Mesothelial cell of epicardium (in vitro differentiated cells): ENCODE measurements around the gene LZTR1. TPM values are rescaled to one million over a fixed set of nuclear protein-coding genes. Genes with fewer than 3 reads are reported as not detected.
"Not testable (repeated sequence)": the region's sequence is repeated elsewhere in the genome, so short reads cannot be mapped to it uniquely, and the experiment has no call there.

Experiments
- DNase-seq, 2 experiments: peaks; one replicate each; pipeline ENCODE4 v3.0.0; 2021; ENCODE audit warnings: low spot score in 2 of 2; ENCODE audit not compliant: unreplicated experiment in 2 of 2
- H3K27ac Mint-ChIP-seq: 2 replicates; pipeline ENCODE4 v1.8.0; 2021; ENCODE audit warnings: mixed read lengths
- H3K27me3 Mint-ChIP-seq: 2 replicates; pipeline ENCODE4 v1.8.0; 2021; ENCODE audit warnings: low read depth, mixed read lengths
- H3K36me3 Mint-ChIP-seq: 2 replicates; pipeline ENCODE4 v1.8.0; 2021; ENCODE audit warnings: mixed read lengths
- H3K4me1 Mint-ChIP-seq: 2 replicates; pipeline ENCODE4 v1.8.0; 2021; ENCODE audit warnings: mixed read lengths
- H3K4me3 Mint-ChIP-seq: 2 replicates; pipeline ENCODE4 v1.8.0; 2021; ENCODE audit warnings: mild to moderate bottlenecking, moderate library complexity, mixed read lengths
- H3K9me3 Mint-ChIP-seq: 2 replicates; pipeline ENCODE4 v1.8.0; 2021; ENCODE audit warnings: mixed read lengths
- total RNA-seq: library from RNA; stranded (reverse); gene quantifications from 3 replicates; pipeline ENCODE4 v1.2.1, GENCODE V29; 2021
- TF ChIP-seq, protein P1 (sequence below): fragments of 200-600 bp; sonication (generic); IDR thresholded peaks from one replicate; pipeline ENCODE4 v1.5.0; 2021; ENCODE audit warnings: antibody characterized with exemption; ENCODE audit not compliant: unreplicated experiment

Gene LZTR1
- total RNA-seq, 1 donor from 2014 or later, result 97.3 TPM

DNA sequence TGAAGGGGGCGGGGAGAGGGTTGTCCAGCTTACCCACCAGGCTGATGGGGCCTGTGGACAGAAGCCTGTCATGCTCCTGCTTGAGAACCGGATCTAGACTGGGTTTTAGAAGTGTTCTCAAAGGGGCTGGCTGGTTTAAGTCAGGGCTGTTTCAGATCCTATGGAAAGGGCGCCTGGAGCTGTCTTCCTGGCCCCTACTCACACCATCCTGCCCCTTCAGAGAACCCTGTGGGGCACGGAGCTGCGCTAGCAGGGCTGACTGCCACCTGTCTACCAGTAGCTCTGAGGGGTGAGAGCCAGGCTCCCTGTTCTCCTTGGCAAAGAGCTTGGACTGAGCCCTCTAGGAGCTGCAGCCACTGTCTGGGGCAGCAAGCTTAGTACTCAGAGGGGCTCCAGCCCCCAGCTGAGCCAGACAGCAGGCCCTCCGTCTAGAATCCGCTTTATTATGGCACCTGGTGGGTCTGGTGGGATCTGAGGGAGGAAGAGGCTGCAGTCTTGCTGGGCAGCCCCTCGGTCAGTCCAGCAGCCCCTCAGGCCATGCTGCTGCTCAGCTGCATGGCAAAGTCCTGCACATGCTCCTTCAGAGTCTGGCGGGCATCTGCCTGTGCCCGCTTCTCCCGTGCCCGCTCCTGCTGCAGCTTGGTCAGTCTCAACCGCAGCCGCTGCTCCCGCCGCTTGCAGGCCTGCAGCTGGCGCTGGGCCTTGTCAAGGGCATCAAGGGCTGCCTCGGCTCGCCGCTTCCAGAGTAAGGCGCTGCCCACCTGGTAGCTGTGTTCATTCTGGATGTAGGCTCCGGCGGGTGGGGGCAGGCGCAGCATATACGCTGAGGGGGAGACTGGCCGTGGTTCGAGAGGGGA lies 17.5 kb downstream of the LZTR1 start:
- no peak overlapping the region for H3K27ac Mint-ChIP-seq
- TF ChIP-seq, protein P1, sequence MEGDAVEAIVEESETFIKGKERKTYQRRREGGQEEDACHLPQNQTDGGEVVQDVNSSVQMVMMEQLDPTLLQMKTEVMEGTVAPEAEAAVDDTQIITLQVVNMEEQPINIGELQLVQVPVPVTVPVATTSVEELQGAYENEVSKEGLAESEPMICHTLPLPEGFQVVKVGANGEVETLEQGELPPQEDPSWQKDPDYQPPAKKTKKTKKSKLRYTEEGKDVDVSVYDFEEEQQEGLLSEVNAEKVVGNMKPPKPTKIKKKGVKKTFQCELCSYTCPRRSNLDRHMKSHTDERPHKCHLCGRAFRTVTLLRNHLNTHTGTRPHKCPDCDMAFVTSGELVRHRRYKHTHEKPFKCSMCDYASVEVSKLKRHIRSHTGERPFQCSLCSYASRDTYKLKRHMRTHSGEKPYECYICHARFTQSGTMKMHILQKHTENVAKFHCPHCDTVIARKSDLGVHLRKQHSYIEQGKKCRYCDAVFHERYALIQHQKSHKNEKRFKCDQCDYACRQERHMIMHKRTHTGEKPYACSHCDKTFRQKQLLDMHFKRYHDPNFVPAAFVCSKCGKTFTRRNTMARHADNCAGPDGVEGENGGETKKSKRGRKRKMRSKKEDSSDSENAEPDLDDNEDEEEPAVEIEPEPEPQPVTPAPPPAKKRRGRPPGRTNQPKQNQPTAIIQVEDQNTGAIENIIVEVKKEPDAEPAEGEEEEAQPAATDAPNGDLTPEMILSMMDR, result no peak
- H3K4me1 Mint-ChIP-seq, result peaks cover 31% of the 10 kb centered on the region
- no peaks in the 10 kb centered on the region for H3K27me3 Mint-ChIP-seq
- no peak for DNase-seq
- H3K4me3 Mint-ChIP-seq, result peak overlapping the region; percentile 89
- peaks cover 2% of the 10 kb centered on the region for H3K36me3 Mint-ChIP-seq
- no peaks in the 10 kb centered on the region for H3K9me3 Mint-ChIP-seq

DNA sequence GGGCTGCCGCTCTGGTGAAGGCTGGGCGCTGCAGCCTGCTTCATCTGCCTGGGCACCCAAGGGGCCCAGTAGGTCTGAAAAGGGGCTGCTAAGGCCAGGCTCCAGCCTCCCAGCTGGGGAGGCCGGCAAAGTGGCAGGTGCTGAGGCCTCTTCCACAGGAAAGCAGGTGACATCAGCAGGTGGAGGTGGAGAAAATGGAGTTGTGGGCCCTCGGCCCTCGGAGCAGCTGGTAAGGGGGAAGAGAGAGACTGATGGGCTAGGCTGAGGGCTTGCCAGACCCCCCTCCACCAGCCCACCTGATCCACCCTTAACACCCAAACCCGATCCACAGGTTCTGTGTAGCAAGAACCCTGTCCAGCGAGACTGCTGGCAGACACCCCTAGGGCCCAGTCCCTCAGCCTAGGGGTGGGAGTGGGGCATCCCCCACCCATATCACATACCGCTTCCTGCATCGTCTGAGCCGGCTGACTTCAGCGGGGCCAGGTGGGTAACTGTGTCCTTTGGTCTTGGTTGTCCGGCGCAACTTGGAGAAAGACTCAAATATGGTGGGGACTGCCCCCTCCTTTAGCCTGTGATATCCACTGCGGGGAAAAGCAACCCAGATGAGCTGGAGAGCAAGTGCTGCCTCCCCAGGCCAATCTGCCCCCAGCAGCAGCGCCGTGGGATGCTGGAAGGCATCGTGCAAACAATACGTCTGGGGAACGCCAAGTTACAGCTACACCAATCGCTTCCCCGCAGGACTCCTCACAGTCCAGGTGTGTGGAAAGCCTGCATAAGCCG lies 18.3 kb downstream of the LZTR1 start:
- peaks cover 31% of the 10 kb centered on the region for H3K4me1 Mint-ChIP-seq
- H3K27ac Mint-ChIP-seq, result peak overlapping the region; percentile 99
- DNase-seq, result no peak

DNA sequence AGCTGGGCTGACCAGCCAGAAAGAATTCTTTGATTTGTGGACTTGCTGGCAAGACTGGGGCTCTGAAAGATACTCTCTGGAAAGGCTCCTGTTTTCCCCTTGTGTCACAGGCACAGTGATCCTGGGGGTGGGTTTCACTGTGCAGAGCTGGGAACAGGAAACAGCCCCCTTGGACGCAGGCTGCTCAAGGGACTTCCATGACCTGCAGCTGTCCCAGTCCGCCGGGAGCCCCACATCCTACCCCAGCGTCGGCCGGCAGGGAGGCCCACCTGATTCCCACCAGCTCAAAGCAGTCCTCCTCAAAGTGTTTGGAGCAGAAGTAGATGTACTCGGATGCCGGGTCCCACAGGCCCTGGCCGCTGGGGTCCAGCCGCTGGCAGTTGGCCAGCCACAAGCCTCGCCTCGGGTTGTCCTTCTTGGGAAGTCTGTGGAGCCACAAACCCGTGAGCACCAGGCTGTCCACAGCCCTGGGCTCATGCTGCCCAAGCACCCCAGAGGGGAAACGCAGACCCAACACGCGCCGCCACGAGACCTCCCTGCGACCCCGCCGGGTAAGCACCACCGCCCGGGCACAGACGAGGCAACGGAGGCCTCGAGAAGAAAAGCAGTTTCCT lies 19.0 kb downstream of the LZTR1 start:
- no peak for DNase-seq

More for the DNA sequence above, 18.3 kb downstream of the LZTR1 start:
- Mint-ChIP-seq H3K9me3 (no peaks in the 10 kb centered on the region), H3K36me3 (no peaks in the 10 kb centered on the region), H3K27me3 (no peaks in the 10 kb centered on the region), H3K4me3 (peak overlapping the region; percentile 89)
- TF ChIP-seq, protein P1, result no peak

DNA sequence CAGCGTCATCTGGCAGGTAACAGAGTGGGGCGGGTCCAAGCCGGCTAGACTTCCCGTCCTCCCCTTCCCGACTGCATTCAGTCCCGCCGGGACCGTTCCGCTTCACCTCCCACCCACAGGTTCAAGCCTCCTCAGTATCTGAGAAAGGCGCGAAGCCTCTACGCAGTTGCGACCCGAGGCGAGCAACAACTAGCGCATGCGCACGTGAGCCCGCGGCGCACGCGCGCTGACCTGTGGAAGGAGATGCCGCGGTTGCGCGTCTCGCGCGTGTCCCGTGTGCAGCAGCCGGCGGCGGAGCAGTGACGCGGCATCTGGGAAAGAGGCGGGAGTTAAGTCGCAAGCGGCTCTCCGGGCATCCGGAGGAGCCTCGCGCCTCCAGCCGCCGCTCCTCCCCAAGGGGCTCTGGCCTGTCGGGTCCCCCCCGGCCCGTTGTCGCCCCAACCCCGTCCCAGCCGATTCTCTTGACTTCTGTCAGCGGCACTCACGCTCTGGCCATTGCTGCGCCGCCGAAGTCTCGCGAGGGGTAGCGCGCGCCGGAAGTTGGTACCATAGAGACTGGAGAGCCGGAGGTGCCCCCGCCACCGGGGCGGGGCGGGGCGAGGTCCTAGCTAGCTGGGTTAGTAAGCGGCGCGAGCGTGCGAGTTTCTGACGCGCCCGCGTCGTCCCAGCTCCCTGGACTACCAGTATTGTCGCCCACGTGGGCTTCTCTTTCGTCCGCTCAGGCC lies 19.7 kb downstream of the LZTR1 start, which contains the start of gene THAP7:
TSS of gene THAP7 (minus strand) at position 518 of the 725 bp plus-strand sequence. CDS start at position 311, 207 bp downstream.
- H3K4me1 Mint-ChIP-seq, result peaks cover 31% of the 10 kb centered on the region
- peak; percentile 90 to 94 for DNase-seq
- H3K27ac Mint-ChIP-seq, result peak within 1 kb of the TSS; percentile 99
- H3K9me3 Mint-ChIP-seq, result no peaks in the 10 kb centered on the region
- H3K36me3 Mint-ChIP-seq, result no peaks in the 10 kb centered on the region
- H3K27me3 Mint-ChIP-seq, result no peaks in the 10 kb centered on the region
- TF ChIP-seq, protein P1, result no peak
- peak within 1 kb of the TSS; percentile 89 for H3K4me3 Mint-ChIP-seq

More for the DNA sequence above, 19.0 kb downstream of the LZTR1 start:
- Mint-ChIP-seq H3K27me3 (no peaks in the 10 kb centered on the region), H3K36me3 (no peaks in the 10 kb centered on the region), H3K9me3 (no peaks in the 10 kb centered on the region), H3K4me3 (peak overlapping the region; percentile 89), H3K27ac (peak overlapping the region; percentile 99), H3K4me1 (peaks cover 31% of the 10 kb centered on the region)
- TF ChIP-seq, protein P1, result no peak

DNA sequence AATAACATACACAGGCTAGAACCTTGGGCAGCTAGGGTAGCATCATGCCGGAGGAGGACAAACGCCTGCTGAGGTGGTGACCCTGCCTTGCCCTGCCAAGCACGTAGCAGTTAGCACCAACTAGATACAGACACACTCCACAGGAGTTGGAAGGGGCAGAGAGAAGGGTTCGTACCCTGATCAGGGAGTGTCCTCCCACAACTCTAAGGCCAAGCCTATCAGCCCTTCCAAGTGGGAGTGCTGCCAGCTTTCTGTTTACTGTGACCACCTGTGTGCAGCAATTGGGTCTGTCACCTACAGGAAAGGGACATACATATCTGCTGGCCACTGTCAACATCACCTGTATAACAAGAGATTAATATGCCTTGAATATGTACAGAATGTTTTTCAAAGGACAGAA lies 21.7 kb downstream of the LZTR1 start:
- TF ChIP-seq, protein P1, result no peak
- Mint-ChIP-seq H3K36me3 (no peaks in the 10 kb centered on the region), H3K4me3 (peak overlapping the region; percentile 89), H3K4me1 (peaks cover 31% of the 10 kb centered on the region), H3K27ac (peak overlapping the region; percentile 99), H3K27me3 (no peaks in the 10 kb centered on the region), H3K9me3 (no peaks in the 10 kb centered on the region)
- DNase-seq, result no peak

DNA sequence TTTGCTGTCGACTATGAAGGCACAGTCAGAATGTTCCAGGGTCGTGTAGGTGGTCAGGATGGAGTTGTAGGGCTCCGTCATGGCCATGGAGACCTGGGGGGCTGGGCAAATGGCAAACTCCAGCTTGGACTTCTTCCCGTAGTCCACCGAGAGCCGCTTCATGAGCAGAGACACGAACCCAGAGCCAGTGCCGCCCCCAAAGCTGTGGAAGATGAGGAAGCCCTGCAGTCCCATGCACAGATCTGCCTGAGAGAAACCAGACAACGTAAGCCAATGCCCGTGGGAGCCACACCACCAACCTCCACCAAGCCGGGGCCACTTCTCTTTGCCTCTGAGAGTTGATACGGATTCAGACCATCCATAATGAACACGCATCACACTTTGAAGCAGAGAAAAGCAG lies 27.1 kb downstream of the LZTR1 start:
- H3K27me3 Mint-ChIP-seq, H3K36me3 Mint-ChIP-seq, H3K9me3 Mint-ChIP-seq, H3K4me3 Mint-ChIP-seq, H3K27ac Mint-ChIP-seq, DNase-seq: not testable (repeated sequence)
- H3K4me1 Mint-ChIP-seq, result peaks cover 10% of the 10 kb centered on the region
